ENCODE data around the gene OGN.

OGN gene

GRCh38 chr9:92342825-92343488 lies 61.4 kb downstream of the OGN start:
- DNase-seq, result no peak

GRCh38 chr9:92341578-92341977 lies 62.8 kb downstream of the OGN start:
- no peak for DNase-seq

- DNase-seq, result no peak
Observed at GRCh38 chr9:92333282-92333634, 71.1 kb downstream of the OGN start.

Data from cortex of kidney (tissue), 1 donor.